Activated CD4-positive, alpha-beta T cell treated with anti-CD3 and anti-CD28 coated beads, Interleukin-2, Interleukin-4, amounts not matched to agents 100 ng/mL and 50 ng/mL, durations not matched to agents 16 hours and 8 hours (primary cell): ENCODE data around the gene TGFA.
A peak's percentile ranks its signal among the peaks of the same experiment; 100 is the strongest.

Experiments used
- DNase-seq: peaks from one replicate; pipeline ENCODE4 v3.0.0-alpha.2; 2020; ENCODE audit warnings: low spot score

TGFA gene

DNA sequence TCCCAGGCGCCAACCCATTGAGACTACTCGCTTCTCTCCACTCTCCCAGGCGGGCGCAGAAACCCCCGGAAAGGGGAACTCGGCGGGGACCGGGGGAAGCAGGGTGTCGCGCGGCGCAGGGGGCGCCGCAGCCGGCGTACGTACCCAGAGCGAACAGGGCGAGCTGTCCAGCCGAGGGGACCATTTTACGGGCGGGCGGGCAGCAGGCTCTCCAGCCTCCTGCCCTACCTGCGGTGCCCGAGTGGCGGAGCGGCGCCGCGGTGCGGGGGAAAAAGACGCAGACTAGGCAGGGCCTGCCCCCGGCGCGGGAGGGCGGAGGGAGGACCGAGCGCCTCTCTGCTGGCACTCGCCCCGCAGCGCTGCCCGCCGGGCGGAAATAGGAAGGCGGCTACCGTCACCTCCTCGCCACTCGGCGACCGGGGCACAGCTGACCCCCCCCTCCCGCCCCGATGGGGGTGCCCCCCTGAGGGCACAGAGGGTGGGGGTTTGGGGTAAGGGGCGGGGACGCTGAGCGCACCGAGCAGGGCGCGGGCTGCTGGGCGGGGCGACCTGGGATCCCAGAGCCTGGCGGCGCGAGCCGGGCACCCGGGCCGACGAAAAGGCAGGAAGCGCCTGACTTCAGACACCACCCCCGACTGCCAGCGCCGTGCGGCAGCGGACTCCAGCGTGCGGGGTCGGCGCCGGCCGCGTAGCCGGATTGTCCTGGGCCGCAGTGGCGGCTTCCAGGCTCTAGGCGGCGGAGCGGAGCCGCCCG is at the start of gene TGFA:
Gene TGFA, minus strand, starts transcription at position 243 of the 754 bp plus-strand sequence. Its CDS starts 59 bp downstream, at position 184.
- DNase-seq = peak; percentile 57

DNA sequence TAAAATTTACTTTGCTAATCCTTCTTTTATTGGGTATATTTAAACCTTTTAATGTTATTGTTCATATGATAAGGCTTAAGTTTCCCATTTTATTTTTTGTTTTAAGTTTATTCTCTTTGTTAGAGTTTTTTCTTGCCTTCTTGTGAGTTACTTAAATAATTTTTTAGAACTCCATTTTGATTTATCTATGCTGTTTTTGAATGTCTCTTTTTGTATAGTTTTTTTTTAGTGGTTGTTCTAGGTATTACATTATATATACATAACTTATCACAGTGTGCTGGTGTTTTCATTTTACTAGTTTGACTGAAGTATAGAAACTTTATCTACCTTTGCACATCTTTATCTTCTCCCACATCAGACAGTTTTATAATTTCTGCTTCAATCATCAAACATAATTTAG is 49.4 kb upstream of the TGFA start:
- DNase-seq = no peak

DNA sequence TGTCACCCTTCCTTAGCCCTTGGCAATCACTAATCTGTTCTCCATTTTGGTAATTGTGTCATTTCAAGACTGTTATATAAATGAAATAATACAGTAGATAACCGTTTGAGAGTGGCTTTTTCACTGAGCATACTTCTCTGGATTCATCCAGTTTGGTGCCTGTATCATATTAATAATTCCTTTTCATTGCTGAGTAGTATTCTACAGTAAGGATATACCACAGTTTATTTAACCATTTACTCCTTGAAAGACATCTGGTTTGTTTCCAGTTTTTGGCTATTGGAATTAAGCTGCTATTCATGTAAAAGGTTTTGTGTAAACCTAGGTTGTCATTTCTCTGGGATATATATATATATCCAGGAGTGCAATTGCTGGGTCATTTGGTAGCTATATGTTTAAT is 44.6 kb upstream of the TGFA start:
- no peak for DNase-seq

DNA sequence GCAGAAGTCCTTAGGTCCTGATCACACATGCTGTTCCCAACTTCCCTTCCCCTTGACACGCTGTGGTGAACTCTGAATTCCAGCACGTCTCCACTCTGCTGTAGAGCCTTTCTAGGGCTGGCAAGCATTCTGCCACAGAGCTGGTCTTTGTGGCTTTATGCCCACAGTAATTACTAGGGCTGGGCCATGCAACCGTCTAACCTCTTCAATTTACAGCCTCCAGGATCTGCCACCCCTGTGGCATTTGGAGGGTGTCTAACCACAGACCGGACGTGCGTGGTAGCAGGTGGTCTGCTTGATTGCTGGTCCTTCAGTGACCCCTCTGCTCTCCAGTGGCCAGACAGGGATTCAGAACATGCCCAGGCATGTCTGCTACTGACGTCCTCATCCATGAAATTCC is 43.1 kb upstream of the TGFA start:
- DNase-seq = no peak

DNA sequence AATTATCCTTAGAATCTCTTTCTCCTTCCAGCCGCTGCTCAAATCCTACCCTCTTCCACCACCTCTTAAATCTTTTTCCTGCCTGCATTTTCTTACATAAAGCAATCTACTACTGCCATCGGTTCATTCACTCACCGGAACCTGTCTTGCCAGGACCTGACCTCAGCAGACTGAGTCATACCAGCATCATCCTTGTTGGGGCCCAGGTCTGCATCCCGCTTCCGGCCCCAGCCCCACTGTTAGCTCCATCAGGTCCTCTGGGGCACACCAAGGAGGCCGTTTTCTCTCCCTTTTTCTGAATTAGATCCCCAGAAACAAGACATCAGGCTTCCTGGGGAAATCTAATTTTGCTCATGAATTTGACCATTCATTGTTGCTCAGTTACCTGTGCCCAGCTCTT is 42.7 kb upstream of the TGFA start:
- DNase-seq = no peak

DNA sequence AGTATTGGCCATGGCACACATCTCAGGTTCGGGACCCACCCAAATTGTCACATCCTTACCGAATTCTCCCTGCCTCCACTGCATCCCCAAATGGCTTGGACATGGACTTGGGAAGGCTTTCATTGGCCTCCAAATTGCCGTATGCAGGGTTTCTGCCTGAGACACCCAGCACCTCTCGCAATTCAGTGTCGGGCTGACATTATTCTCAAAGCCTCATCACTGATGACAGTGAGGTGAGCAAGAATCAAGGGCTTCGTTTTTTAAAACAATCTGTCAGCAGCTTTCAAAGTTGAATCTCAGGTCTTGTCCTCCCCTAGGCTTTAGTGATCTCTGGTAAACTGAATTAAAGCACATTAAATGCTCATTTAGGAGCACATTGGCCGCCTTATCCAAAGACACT is 29.5 kb upstream of the TGFA start:
- no peak for DNase-seq

DNA sequence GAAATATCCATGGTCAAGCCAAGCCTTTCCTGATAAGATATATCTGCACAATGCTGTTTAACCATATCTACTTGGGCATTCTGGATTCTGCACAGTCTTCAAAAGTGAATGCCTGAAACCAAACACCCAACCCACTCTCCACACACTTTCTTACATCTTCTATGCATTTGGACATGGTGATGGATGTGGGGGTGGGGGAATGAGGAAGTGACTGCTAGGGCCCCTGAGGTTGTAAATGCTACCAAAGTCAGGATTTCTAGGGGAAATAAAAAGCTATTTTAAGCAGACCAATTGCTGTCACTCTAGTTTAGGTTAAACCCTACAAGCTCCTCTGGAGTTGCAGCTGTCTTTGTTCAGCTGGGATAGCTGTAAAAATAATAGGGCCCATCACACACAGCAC is 26.7 kb upstream of the TGFA start:
- DNase-seq = no peak

DNA sequence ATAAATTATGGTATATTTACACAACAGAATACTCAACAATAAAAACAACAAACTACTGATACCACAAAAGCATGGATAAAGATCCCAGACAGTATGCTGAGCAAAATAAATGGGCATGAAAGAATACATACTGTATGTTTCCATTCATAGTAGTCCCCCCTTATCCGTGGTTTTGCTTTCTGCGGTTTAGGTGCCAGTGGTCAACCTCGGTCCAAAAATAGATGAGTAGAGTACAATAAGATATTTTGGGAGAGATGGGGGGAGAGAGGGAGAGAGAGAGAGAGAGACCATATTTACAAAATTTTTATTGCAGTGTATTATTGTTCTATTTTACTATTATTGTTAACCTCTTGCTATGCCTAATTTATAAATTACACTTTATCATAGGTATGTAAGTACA is 21.0 kb upstream of the TGFA start:
- DNase-seq = no peak

DNA sequence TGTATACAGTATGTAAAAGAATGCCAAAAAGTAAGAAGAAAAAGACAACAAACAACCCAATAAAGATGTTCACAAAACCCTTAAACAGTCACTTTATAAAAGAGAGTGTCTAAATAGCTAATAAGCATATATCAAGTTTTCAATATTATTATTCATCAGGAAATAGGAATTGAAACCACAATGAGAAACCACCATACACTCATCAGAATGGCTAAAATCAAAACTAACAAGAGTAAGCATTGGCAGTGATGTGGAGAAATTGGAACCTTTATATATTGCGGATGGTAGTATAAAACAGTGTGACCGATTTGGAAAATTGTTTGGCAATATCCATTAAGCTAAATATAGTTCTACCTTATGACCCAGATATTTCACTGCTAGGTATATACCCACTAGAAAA is 20.5 kb upstream of the TGFA start:
- no peak for DNase-seq

DNA sequence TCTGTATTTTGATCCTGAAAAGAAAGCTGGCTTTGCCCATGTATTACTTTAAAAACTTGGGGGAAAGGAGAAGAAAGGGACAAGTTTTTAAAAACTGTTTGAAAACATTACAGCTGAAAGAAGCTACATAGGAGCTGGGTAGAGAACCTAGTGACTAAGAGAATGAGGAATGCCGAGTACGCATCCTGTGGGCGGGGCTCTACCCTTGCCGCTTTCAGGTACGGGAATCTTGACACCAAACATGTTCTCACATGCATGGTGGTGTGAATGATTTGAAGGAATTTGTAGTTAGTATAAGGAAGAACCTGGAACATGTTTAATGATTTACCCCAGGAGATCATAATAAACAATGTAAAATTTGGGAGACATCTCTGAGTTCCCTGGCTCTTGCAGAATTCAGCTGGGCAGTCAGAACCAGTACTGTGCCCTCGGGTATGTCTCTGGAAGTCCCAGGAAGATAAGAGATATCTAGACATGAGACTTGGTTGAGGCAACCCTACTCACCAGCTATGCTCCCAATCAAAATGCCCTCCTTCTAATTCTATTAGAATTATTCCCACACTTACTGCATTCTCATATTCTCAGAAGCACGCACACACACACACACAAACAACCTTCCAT is 16.5 kb upstream of the TGFA start:
- no peak for DNase-seq

DNA sequence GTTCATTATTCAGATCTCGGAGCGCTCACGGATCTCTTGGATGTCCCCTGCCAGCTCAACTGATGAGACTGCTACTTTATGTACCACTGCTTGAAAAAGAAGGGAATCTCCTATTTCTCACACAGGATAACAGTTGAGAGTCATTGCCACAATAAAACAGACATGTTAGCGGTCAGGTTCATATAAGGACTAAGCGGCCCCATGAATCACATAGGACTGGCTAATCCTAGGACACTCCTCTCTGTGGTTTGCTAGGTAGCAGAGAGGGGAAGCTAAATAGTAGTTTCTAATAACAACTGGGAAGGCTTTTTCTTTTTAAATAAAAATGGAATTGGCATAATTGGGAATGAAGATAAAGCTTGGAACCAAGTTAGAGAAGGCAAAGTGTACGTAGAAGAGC is 15.9 kb upstream of the TGFA start:
- DNase-seq = no peak

DNA sequence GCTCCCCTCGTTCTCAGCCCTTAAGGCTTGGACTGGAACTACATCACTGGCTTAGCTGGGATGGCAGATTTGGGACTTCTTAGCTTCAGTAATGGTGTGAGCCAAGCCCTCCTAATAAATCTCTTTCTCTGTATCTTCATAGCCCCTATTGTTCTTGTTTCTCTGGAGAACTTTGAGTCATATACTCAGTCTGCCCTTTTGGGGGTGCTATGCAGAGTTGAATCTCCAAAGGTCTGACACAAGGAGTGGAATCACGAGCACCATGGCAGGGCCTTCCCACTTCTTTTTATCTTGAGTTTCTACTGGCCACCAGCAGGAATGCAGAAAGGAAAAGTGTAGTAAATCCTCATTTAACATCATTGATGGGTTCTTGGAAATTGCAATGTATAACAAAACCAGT is 13.3 kb upstream of the TGFA start:
- DNase-seq = no peak

DNA sequence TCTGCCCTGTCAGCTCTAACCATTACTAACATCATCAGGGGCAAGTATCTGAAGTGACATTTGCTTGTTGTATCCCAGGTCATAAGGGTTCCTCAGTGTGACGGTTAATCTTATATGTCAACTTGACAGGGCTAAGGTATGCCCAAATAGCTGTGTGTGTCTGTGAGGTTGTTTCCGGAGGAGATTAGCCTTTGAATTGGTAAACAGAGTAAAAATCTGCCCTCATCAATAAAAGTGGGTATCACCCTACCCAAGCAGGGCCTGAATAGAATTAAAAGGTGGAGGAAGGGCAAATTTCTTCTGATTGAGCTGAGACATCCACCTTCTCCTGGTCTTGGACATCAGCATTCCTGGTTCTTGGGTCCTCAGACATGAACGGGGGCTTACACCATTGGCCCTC is 12.8 kb upstream of the TGFA start:
- DNase-seq = no peak

DNA sequence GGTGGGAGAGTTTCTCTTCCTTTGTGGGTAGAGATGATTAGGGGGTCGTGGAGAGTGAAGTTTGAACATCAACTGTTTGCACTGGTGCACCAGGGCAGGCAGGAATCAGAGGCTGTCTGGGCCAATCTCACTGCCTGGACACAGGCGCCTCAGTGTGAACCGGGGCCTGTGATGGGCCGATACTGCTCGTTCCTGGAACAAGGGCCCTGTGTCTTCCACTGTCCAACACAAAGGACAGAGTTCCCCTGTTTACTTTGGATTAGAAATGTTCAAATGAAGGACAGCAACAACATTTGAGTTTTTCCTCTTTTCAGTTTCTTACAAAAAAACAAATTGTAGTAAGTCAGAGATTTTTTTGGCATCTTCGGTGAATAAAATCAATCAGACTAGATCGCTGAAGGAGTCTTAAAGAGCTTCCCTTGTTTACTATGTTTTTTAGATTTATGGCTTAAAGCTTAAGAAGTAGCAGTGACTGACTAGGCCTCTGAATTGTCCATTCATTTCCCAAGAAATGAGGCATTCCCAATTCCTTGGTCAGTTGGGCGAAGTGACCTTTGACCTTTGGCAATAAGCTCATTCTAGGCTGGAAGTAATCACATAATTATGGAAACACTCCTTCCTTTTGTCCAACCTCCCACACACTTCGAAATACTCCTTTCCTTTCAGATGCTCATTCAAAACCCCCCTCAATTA is 11.6 kb upstream of the TGFA start:
- no peak for DNase-seq

DNA sequence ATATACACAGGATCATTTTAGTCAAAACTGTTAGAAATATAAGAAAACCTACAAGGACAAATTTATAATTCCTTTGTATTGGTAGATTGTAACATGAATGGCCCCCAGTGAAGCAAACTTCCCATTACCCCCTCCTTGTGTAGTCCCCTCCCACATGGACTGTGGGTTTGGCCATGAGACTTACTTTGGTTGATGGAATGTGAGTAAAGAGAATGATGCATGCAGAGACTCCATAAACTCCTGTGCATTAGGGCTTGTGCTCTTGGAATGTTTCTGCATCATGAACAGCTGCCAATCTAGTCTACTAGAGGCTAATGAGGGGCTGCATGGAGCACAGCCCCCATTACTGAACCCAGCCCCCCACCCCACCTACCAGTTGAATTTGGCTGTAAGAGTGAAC is 8.3 kb upstream of the TGFA start:
- no peak for DNase-seq

DNA sequence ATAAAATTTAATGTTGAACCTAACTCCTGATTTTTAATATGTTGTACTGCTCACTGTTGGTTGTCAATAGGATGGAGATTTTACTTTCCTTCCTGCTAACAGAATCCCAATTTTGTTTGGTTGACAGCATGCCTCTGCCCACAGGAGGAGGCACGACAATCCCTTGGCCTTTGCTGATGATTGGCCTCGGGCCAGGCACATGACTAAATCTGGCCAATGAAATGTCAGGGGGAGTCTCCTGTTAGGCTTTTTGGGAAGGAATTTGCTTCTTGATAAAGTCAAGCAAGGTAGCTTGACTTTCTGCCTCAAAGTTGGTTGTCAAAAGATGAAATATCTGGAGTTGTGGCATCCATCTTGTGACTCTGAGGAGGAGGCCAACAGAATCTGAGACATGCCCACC is 6.8 kb upstream of the TGFA start:
- DNase-seq = no peak

DNA sequence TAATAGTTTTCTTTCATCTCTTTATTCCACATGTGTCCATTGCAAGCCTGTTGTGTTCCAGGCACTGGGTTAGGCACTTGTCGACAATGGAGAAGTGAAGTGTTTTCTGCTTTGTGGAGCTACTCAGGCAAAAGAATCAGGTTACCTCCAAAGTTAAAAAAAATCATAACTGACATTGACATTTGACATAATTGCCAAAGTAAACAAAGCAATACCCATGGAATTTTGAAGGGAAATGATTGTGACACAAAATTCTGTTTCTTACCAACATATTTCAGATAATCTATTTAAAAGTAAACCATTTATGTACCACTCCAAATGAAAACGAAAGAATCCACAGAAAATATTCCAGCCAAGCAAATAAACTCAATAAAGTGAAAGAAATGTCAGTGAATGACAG is 6.4 kb upstream of the TGFA start:
- no peak for DNase-seq

DNA sequence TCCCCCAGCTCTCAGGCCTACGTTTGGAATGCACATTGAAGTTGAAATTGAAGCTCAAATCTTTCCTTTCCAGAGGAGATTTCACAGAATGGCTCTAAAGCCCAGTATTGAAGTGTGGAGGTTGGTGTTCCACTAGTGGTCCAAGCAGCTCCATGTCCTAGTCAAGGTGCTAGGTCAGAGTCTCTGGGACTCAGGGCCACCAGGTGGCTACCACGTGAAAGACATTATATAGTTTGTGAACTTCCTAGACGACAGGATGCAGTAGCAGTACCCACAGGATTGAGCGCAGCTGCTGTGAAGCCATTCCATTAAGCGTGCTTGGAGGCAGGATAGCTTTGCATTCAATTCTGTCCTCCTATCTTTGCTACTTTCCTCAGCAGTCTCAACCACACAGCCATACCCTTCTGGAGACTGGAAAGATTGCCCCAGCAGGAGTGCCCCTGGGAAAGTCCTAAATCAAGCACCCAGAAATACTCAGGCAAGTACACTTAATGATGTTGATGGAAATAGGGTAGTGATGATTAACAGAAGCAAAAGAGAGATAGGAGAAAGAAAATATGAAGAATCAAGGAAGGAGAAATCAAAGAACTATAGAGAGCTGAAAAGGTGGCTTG is 4.7 kb upstream of the TGFA start:
- no peak for DNase-seq

DNA sequence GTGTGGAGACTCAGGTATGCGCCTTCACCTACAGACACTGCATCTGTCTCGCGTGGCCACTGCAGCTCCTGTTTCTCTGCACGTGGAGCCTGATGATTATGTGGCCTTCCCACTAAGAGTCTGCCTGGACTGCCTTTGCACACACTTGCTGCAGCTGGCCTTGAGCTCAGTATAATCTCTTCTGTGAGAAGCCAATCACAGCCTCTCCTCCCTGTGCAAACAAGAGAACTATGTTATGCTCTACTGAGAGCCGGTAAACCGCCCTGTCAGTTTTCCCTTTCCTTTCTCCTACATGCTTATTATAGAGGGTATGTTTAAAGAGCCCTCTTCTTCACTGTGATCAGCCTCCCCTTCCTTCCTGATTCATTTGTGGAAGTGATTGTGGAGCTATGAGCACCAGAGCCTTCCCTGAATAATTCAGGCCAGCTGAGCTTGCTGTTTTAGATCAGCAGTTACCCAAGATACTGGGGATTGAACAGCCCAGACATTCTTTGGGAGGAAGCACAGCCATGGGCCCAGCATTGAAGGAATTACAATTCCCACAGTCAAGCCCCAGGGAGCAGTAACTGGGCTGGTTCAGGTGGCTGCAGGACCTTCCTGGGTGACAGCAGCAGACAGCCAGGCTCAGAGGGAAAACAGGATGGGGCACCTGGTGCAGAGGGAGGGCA is 3.7 kb upstream of the TGFA start:
- DNase-seq = no peak

DNA sequence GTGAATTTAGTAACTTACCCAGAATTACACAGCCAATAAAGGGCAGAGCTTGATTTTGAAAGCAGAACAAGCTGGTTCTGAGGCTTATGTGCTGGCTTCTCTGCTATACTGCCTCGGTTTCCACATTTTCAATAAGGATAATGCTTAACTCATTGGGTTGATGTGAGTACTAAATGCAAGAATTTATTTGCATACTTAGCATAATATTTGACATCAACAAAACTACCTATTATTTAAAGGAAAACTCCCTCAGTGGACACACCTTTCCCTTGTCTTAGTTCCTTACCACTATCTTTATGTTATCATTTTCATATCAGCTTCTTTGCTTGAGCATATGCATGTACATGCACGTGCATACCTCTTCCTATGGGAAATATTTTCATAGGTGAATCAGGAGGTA is 3.0 kb upstream of the TGFA start:
- no peak for DNase-seq

DNA sequence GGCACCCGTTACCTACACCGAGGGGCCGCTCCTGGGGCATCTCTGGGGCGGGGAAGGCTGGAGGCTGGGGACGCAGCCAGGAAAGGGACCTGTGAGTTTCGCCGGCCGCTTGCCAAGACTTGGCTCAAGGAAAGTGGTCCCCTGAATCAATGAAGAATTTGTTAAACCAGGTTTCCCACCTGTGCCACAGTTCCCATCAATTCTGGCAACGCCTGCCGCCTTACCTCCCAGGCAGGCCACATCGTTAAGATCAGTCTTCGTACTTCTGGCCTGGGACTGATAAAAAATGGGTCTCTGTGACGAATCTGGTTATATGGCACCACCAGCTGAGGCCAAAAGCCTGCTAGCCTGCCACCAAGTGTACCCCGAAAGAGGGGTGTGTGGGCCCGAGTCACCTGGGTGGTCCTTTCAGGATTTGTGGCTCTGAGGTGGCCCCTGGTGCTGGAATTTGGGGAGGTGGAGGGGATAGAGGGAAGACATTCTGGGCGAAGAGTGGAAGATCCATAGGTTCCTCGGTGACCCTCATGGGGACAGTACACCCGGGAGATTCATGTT is 789 bp upstream of the TGFA start:
- DNase-seq = no peak

DNA sequence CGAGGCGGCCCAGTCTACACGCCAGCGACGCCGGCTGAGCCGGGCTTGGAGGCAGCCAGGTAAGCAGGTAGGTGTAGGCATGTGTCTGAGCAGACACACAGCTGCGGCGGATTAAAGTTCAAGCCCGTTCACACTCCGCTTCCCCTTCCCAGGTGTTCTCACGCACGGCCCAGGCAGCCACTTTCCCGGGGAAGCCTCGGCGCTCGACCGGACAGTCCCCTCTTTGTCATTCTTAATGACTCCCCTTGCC is 367 bp downstream of the TGFA start:
- DNase-seq = no peak
